Retinal pigment epithelial cell (primary cell): Measurements from ENCODE around the gene ELAVL3.

Experiments
- DNase-seq: peaks from one replicate; pipeline ENCODE4 v3.0.0-alpha.2; 2010; ENCODE audit warnings: low read depth
- H3K4me3 ChIP-seq: 2 replicates; pipeline ENCODE4 v1.5.1; 2011; ENCODE audit warnings: mild to moderate bottlenecking, low read length, control low read depth, moderate library complexity
- TF ChIP-seq, protein P1 (sequence below): conservative IDR thresholded peaks from 2 replicates; pipeline ENCODE4 v1.5.1; 2011; ENCODE audit warnings: low read depth, low read length, control low read depth, inconsistent platforms

ELAVL3 gene

DNA sequence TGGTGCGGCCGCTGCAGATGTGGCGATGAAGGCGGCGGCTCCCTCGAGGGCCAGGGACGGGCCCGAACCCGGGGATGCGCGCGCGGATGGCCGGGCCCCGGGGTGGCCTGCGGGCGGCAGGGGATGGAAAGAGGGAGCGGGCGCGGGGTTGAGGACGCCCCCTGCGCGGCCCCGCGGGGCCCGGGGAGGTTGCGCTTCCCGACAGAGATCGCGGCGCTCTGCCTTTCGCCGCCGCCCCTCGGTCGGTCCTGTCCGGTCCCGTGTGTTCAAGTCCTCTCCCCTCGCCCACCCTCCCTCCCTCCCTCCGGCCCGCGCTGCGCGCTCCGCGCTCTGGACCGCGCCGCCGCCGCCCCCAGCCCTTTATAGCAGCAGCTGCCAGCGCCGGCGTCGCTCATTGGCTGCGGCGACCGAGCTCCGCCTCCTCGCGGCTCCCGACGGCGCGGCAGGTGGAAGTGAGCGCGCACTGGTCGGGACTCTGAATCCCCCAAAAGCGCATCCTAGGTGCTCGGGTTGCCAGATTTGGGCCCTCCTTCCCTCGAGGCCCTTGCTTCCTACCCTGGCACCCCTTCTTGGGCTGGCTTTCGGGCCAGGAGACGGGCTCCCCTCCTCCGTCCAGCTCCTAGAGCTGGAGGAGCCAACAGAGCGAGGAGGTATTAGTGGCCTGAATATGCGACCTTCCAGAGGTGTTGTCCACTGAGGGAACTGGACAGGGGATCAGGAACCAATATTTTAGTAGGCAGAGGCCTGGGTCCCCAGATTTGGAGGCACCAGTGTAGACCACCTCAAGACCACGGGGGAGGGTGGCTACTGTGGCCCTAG is at the start of gene ELAVL3:
ELAVL3 (minus strand) TSS at position 332 of the 819 bp plus-strand sequence. CDS start 438 bp downstream, outside the sequence.
- TF ChIP-seq, protein P1, sequence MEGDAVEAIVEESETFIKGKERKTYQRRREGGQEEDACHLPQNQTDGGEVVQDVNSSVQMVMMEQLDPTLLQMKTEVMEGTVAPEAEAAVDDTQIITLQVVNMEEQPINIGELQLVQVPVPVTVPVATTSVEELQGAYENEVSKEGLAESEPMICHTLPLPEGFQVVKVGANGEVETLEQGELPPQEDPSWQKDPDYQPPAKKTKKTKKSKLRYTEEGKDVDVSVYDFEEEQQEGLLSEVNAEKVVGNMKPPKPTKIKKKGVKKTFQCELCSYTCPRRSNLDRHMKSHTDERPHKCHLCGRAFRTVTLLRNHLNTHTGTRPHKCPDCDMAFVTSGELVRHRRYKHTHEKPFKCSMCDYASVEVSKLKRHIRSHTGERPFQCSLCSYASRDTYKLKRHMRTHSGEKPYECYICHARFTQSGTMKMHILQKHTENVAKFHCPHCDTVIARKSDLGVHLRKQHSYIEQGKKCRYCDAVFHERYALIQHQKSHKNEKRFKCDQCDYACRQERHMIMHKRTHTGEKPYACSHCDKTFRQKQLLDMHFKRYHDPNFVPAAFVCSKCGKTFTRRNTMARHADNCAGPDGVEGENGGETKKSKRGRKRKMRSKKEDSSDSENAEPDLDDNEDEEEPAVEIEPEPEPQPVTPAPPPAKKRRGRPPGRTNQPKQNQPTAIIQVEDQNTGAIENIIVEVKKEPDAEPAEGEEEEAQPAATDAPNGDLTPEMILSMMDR: no peak
- peak within 1 kb of the TSS; percentile 42 for H3K4me3 ChIP-seq
- DNase-seq: no peak

DNA sequence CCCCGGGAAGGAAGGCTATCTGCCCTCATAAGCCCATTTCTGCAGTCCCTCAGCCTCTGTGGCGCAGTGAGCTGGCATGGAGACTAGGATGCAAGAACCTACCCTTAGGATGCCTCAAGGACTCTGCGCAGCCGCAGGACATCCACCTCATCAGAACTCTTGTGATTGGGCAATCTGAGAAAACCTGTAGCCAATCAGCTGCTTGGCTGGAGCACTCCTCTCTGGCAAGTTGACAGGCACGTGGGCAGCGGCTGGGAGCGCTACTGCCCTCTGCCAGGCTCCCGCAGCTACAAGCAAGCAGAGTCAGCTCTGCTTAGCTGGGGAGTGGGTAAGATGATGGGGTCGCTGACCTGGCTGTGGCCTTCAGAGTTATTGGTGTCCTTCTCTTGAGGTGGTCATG is 49.6 kb upstream of the ELAVL3 start:
- DNase-seq: peak; percentile 51
- TF ChIP-seq, protein P1: peak; percentile 42
- no peak overlapping the region for H3K4me3 ChIP-seq

DNA sequence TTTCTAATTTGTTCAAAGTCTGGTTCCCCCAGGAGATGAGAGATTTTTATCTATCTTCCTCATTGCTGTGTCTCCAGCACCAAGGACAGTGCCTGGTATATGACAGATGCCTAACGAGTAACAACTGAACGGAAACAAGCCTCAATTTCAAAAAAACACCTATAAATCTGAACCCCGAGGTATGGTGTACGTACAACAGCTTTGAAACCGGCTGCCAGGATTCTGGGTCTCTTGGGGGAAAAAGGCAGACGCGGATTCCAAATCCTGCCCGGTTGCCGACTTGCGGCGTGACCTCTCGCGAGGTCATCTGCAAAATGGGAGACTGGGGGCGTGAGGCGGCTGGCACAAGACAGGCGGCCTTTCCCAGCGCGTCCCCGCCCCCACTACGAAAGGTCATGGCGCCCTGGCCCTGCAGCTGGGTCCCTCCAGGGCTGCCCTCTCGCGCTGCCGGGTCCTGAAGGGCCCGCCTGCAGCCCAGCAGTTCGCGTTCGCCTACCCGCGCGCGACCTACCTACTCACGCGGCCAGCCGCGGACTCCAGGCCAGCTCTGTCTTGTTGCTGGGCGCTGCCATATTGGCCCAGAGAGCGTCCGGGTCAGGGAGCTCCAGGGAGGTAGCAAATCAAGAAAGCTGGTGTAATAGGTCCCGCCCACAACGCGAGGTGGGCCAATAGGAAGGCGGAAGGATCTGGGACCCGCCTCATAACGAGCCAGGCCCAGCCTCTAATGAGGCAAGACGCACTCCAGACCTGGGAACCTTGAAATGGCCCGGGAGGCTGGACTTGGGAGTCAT is 47.9 kb upstream of the ELAVL3 start, which contains the start of gene ECSIT:
ECSIT (minus strand) TSS at position 584 of the 791 bp plus-strand sequence. CDS start 9,964 bp downstream, outside the sequence.
- peak within 1 kb of the TSS; percentile 94 for H3K4me3 ChIP-seq
- TF ChIP-seq, protein P1: no peak
- peak; percentile 96 for DNase-seq

DNA sequence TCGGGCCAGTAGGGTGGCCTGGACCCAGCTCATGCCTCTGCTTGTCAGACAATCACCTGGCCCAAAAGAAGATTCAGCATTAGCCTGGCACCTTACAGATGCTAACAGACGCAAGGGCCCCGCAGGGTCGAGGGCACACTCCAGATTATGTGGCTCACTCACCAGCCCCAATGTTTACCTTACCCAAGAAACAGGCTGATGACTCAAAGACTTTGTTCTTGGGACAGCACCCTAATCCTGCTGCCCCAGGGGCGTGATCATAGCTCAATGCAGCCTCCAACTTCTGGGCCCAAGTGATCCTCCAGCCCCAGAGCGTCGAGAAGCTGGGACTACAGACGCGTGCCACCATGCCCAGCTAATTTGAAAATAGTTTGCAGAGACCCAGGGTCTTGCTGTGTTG is 38.3 kb upstream of the ELAVL3 start:
- no peak overlapping the region for H3K4me3 ChIP-seq
- no peak for DNase-seq
- TF ChIP-seq, protein P1: no peak

DNA sequence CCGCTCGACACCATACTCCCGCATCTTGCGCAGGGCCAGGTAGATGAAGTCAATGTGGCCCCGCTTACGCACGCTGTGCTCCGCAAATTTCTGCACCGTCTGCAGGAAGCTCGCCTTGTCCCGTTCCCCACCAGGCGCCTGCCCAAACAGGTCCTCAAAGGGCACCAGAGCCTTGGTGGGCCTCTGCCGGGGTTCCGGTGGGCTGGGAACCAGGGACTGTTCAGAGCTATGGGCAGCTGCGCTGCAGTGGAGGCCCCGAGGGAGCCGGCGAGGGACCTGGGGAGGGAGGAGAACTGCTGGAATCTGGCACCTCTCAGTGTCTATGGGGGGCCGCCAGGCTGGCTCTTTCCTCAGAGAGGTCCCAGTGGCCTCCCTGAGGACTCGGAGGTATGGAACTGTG is 33.1 kb upstream of the ELAVL3 start:
- no peak for DNase-seq
- H3K4me3 ChIP-seq: no peak overlapping the region
- TF ChIP-seq, protein P1: no peak

DNA sequence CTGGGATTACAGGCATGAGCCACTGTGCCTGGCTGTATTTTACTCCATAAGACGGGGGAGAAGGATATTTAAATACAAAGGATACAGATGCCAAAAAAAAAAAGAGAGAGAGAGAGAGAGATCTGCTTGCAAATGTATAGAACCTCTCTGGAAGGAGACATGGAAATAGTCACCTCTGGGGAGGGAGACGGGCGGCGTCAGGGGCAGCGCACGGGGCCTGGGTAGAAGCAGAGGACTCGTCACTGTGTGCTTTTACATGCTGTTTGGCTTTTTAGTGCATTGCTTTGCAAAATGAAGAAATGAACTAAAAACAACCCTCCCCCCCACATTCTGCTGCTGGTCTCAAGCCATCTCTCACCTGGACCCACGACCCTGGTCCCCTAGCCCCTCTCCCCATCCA is 29.6 kb upstream of the ELAVL3 start:
- TF ChIP-seq, protein P1: no peak
- H3K4me3 ChIP-seq: no peak overlapping the region
- no peak for DNase-seq
